ENCODE results near the gene HSD17B3.
A peak's percentile ranks its signal among the peaks of the same experiment; 100 is the strongest.
"Not testable (repeated sequence)": the region's sequence is repeated elsewhere in the genome, so short reads cannot be mapped to it uniquely, and the experiment has no call there.

HSD17B3 gene

GRCh38 chr9:96242811-96243210 lies 59.2 kb downstream of the HSD17B3 start:
- CTCF ChIA-PET = no interaction called here
- DNase-seq = peak in 2 of 3 donors; percentile 10 to 22
- WGBS (ENCODE audit: insufficient coverage) = 53% methylated on average over 4 of the region's 4 CpGs

DNA sequence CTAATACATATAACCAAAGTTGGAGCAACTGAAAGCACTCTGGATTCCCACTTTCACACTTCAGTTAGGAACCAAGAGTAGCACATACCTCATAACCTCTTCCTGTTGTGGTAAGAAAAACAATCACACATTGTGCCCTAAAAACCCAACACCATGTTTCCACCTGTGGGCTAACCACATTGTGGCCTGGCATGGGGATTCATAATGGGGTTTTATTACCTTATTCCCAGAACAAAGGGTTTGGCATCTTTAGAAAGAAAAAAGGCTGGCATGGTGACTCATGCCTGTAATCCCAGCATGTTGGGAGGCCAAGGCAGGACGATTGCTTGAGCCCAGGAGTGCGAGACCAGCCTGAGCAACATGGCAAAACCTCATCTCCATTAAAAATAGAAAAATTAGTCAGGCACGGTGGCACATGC lies 60.6 kb downstream of the HSD17B3 start:
- peaks cover 0 to 9% (median 0%) of the 10 kb centered on the region in 5 experiments for H3K9me3 ChIP-seq (ENCODE audit: control extremely low read depth in 1 of 5, control insufficient read depth in 4 of 5, insufficient read depth in 2 of 5, low read depth in 1 of 5, low read length in 4 of 5)
- 68% methylated on average over 2 of the region's 3 CpGs for WGBS (ENCODE audit: insufficient coverage)
- peak; percentile 38 to 77 (median 76) for DNase-seq
- H3K4me3 ChIP-seq (ENCODE audit: control insufficient read depth in 1 of 7, extremely low read depth in 1 of 7, insufficient read depth in 4 of 7, low read depth in 2 of 7, low read length in 6 of 7) = no peak overlapping the region
- no peak overlapping the region for H3K27ac ChIP-seq (ENCODE audit: insufficient read depth in 1 of 2, low read depth in 1 of 2, low read length in 2 of 2, poor library complexity in 1 of 2, severe bottlenecking in 2 of 2)
- no peaks in the 10 kb centered on the region for H3K36me3 ChIP-seq (ENCODE audit: control insufficient read depth in 4 of 4, insufficient read depth in 4 of 4, low read length in 3 of 4)
- H3K4me1 ChIP-seq (ENCODE audit: control extremely low read depth in 1 of 4, control insufficient read depth in 4 of 4, insufficient read depth in 4 of 4, low read length in 3 of 4) = peaks cover 0 to 9% (median 5%) of the 10 kb centered on the region in 4 experiments
- CTCF ChIA-PET = no interaction called here
- POLR2A ChIA-PET = no interaction called here
- H3K27me3 ChIP-seq (replicated peaks in 2 of 5; ENCODE audit: control insufficient read depth in 4 of 5, insufficient read depth in 5 of 5, low read length in 4 of 5) = peaks cover 9 to 83% (median 40%) of the 10 kb centered on the region in 5 experiments

More at GRCh38 chr9:96242811-96243210, 59.2 kb downstream of the HSD17B3 start:
- POLR2A ChIA-PET = no interaction called here
- H3K9me3 ChIP-seq (ENCODE audit: control extremely low read depth in 1 of 5, control insufficient read depth in 4 of 5, insufficient read depth in 2 of 5, low read depth in 1 of 5, low read length in 4 of 5) = peaks cover 0 to 9% (median 0%) of the 10 kb centered on the region in 5 experiments
- H3K4me3 ChIP-seq (ENCODE audit: control insufficient read depth in 1 of 7, extremely low read depth in 1 of 7, insufficient read depth in 4 of 7, low read depth in 2 of 7, low read length in 6 of 7) = no peak overlapping the region
- H3K36me3 ChIP-seq (ENCODE audit: control insufficient read depth in 4 of 4, insufficient read depth in 4 of 4, low read length in 3 of 4) = no peaks in the 10 kb centered on the region
- no peak overlapping the region for H3K27ac ChIP-seq (ENCODE audit: insufficient read depth in 1 of 2, low read depth in 1 of 2, low read length in 2 of 2, poor library complexity in 1 of 2, severe bottlenecking in 2 of 2)
- peaks cover 9 to 83% (median 43%) of the 10 kb centered on the region in 5 experiments for H3K27me3 ChIP-seq (replicated peaks in 2 of 5; ENCODE audit: control insufficient read depth in 4 of 5, insufficient read depth in 5 of 5, low read length in 4 of 5)
- peaks cover 0 to 9% (median 5%) of the 10 kb centered on the region in 4 experiments for H3K4me1 ChIP-seq (ENCODE audit: control extremely low read depth in 1 of 4, control insufficient read depth in 4 of 4, insufficient read depth in 4 of 4, low read length in 3 of 4)

- CTCF ChIA-PET = no interaction called here
- Histone ChIP-seq H3K4me1 (ENCODE audit: control extremely low read depth in 1 of 4, control insufficient read depth in 4 of 4, insufficient read depth in 4 of 4, low read length in 3 of 4) (peaks cover 0 to 9% (median 5%) of the 10 kb centered on the region in 4 experiments), H3K9me3 (ENCODE audit: control extremely low read depth in 1 of 5, control insufficient read depth in 4 of 5, insufficient read depth in 2 of 5, low read depth in 1 of 5, low read length in 4 of 5) (no peaks in the 10 kb centered on the region), H3K36me3 (ENCODE audit: control insufficient read depth in 4 of 4, insufficient read depth in 4 of 4, low read length in 3 of 4) (no peaks in the 10 kb centered on the region), H3K4me3 (ENCODE audit: control insufficient read depth in 1 of 7, extremely low read depth in 1 of 7, insufficient read depth in 4 of 7, low read depth in 2 of 7, low read length in 6 of 7) (no peak overlapping the region), H3K27me3 (replicated peaks in 2 of 5; ENCODE audit: control insufficient read depth in 4 of 5, insufficient read depth in 5 of 5, low read length in 4 of 5) (peaks cover 7 to 63% (median 30%) of the 10 kb centered on the region in 5 experiments), H3K27ac (ENCODE audit: insufficient read depth in 1 of 2, low read depth in 1 of 2, low read length in 2 of 2, poor library complexity in 1 of 2, severe bottlenecking in 2 of 2) (no peak overlapping the region)
- no peak for DNase-seq
- WGBS (ENCODE audit: insufficient coverage) = 95% methylated on average over 4 of the region's 5 CpGs
- POLR2A ChIA-PET = no interaction called here
Observed at GRCh38 chr9:96236854-96237550, 65.0 kb downstream of the HSD17B3 start.

DNA sequence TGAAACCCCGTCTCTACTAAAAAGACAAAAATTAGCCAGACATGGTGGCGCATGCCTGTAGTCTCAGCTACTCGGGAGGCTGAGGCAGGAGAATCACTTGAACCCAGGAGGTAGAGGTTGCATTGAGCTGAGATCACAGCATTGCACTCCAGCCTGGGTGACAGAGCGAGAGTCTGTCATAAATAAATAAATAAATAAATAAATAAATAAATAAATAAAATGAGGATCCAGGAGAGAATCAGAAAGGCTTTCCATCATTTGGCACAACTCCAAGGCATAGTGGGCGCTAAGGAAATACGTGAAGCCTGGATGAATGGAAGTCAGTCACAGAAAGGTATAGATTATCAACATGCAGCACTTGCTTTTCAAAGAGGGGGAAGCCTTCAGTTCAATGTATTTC lies 65.6 kb downstream of the HSD17B3 start:
- DNase-seq; H3K36me3 ChIP-seq (ENCODE audit: control insufficient read depth in 4 of 4, insufficient read depth in 4 of 4, low read length in 3 of 4); POLR2A ChIA-PET; H3K4me1 ChIP-seq (ENCODE audit: control extremely low read depth in 1 of 4, control insufficient read depth in 4 of 4, insufficient read depth in 4 of 4, low read length in 3 of 4); H3K4me3 ChIP-seq (ENCODE audit: control insufficient read depth in 1 of 7, extremely low read depth in 1 of 7, insufficient read depth in 4 of 7, low read depth in 2 of 7, low read length in 6 of 7); CTCF ChIA-PET; H3K9me3 ChIP-seq (ENCODE audit: control extremely low read depth in 1 of 5, control insufficient read depth in 4 of 5, insufficient read depth in 2 of 5, low read depth in 1 of 5, low read length in 4 of 5); H3K27ac ChIP-seq (ENCODE audit: insufficient read depth in 1 of 2, low read depth in 1 of 2, low read length in 2 of 2, poor library complexity in 1 of 2, severe bottlenecking in 2 of 2): not testable (repeated sequence)
- 94% methylated on average over 5 of the region's 6 CpGs for WGBS (ENCODE audit: insufficient coverage)
- peaks cover 7 to 63% (median 30%) of the 10 kb centered on the region in 5 experiments for H3K27me3 ChIP-seq (replicated peaks in 2 of 5; ENCODE audit: control insufficient read depth in 4 of 5, insufficient read depth in 5 of 5, low read length in 4 of 5)

DNA sequence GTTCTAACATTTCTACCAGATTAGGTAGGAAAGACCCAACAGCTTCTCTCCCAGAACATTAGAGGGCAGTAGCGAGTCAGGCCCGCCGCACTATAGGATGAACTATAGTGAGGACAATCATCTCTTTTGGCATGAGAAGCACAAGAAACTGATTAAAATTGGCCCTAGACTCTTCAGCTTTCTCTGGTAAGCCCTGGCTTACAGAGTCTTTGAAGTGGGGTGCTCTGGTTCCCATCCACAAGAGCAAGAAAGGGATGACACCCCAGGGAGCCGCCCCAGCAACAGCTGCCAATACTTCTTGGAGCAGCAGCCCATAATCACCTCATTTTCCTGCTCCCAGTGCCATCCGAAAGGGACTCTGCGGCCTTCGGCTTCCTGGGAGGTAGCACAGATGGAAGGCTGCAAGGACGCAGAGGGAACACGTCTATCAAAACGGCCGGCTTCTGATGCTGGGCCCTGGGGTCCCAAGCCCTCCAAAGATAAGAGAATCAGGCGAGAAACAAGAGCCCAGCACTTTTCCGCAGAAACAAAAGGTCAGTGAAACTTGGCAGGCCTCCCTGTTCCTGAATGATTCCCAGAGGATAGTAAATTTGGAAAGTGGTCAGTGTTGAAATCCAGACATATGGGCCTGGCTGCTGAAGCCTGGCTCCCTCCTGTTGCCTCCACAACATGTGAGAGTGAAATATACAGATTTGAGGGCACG lies 69.3 kb downstream of the HSD17B3 start:
- Histone ChIP-seq H3K4me3 (ENCODE audit: control insufficient read depth in 1 of 7, extremely low read depth in 1 of 7, insufficient read depth in 4 of 7, low read depth in 2 of 7, low read length in 6 of 7) (no peak overlapping the region), H3K36me3 (ENCODE audit: control insufficient read depth in 4 of 4, insufficient read depth in 4 of 4, low read length in 3 of 4) (no peaks in the 10 kb centered on the region), H3K27ac (ENCODE audit: insufficient read depth in 1 of 2, low read depth in 1 of 2, low read length in 2 of 2, poor library complexity in 1 of 2, severe bottlenecking in 2 of 2) (no peak overlapping the region), H3K27me3 (replicated peaks in 2 of 5; ENCODE audit: control insufficient read depth in 4 of 5, insufficient read depth in 5 of 5, low read length in 4 of 5) (peaks cover 0 to 48% (median 24%) of the 10 kb centered on the region in 5 experiments), H3K4me1 (ENCODE audit: control extremely low read depth in 1 of 4, control insufficient read depth in 4 of 4, insufficient read depth in 4 of 4, low read length in 3 of 4) (no peaks in the 10 kb centered on the region), H3K9me3 (ENCODE audit: control extremely low read depth in 1 of 5, control insufficient read depth in 4 of 5, insufficient read depth in 2 of 5, low read depth in 1 of 5, low read length in 4 of 5) (peaks cover 0 to 7% (median 1%) of the 10 kb centered on the region in 5 experiments)
- CTCF ChIA-PET = interaction anchor here (1.0 to 4.6 kb wide), 3 partner anchors 11 to 18 kb away, joined by 3 to 19 read pairs (median 4); no protein-coding TSS in a partner anchor
- 80% methylated on average over 12 of the region's 14 CpGs for WGBS (ENCODE audit: insufficient coverage)
- DNase-seq = peak; percentile 26 to 64 (median 63)
- POLR2A ChIA-PET = no interaction called here

- Histone ChIP-seq H3K27me3 (replicated peaks in 2 of 5; ENCODE audit: control insufficient read depth in 4 of 5, insufficient read depth in 5 of 5, low read length in 4 of 5) (peaks cover 0 to 46% (median 20%) of the 10 kb centered on the region in 5 experiments), H3K9me3 (ENCODE audit: control extremely low read depth in 1 of 5, control insufficient read depth in 4 of 5, insufficient read depth in 2 of 5, low read depth in 1 of 5, low read length in 4 of 5) (peaks cover 0 to 7% (median 1%) of the 10 kb centered on the region in 5 experiments), H3K4me1 (ENCODE audit: control extremely low read depth in 1 of 4, control insufficient read depth in 4 of 4, insufficient read depth in 4 of 4, low read length in 3 of 4) (no peaks in the 10 kb centered on the region), H3K36me3 (ENCODE audit: control insufficient read depth in 4 of 4, insufficient read depth in 4 of 4, low read length in 3 of 4) (no peaks in the 10 kb centered on the region), H3K27ac (ENCODE audit: insufficient read depth in 1 of 2, low read depth in 1 of 2, low read length in 2 of 2, poor library complexity in 1 of 2, severe bottlenecking in 2 of 2) (no peak overlapping the region), H3K4me3 (ENCODE audit: control insufficient read depth in 1 of 7, extremely low read depth in 1 of 7, insufficient read depth in 4 of 7, low read depth in 2 of 7, low read length in 6 of 7) (no peak overlapping the region)
- ChIA-PET POLR2A (no interaction called here), CTCF (interaction anchor here (0.9 to 4.6 kb wide), 5 partner anchors 10 to 365 kb away, joined by 3 to 19 read pairs (median 4); no protein-coding TSS in a partner anchor)
- WGBS (ENCODE audit: insufficient coverage) = 30% methylated on average over 5 of the region's 11 CpGs
- no peak for DNase-seq
Observed at GRCh38 chr9:96232164-96232538, 69.8 kb downstream of the HSD17B3 start.

- WGBS (ENCODE audit: insufficient coverage) = 95% methylated on average over 2 of the region's 2 CpGs
- Histone ChIP-seq H3K4me3 (ENCODE audit: control insufficient read depth in 1 of 7, extremely low read depth in 1 of 7, insufficient read depth in 4 of 7, low read depth in 2 of 7, low read length in 6 of 7) (no peak overlapping the region), H3K4me1 (ENCODE audit: control extremely low read depth in 1 of 4, control insufficient read depth in 4 of 4, insufficient read depth in 4 of 4, low read length in 3 of 4) (no peaks in the 10 kb centered on the region), H3K36me3 (ENCODE audit: control insufficient read depth in 4 of 4, insufficient read depth in 4 of 4, low read length in 3 of 4) (no peaks in the 10 kb centered on the region), H3K27me3 (replicated peaks in 2 of 5; ENCODE audit: control insufficient read depth in 4 of 5, insufficient read depth in 5 of 5, low read length in 4 of 5) (peaks cover 0 to 37% (median 15%) of the 10 kb centered on the region in 5 experiments), H3K27ac (ENCODE audit: insufficient read depth in 1 of 2, low read depth in 1 of 2, low read length in 2 of 2, poor library complexity in 1 of 2, severe bottlenecking in 2 of 2) (no peak overlapping the region), H3K9me3 (ENCODE audit: control extremely low read depth in 1 of 5, control insufficient read depth in 4 of 5, insufficient read depth in 2 of 5, low read depth in 1 of 5, low read length in 4 of 5) (peaks cover 0 to 8% (median 1%) of the 10 kb centered on the region in 5 experiments)
- ChIA-PET POLR2A (no interaction called here), CTCF (no interaction called here)
- no peak for DNase-seq
Observed at GRCh38 chr9:96230002-96230401, 72.0 kb downstream of the HSD17B3 start.

Measured in common myeloid progenitor, CD34-positive (primary cell).